Uterus (tissue), 2 donors: ENCODE data around the gene TTLL6.

Experiments
- CTCF ChIP-seq, 4 experiments: fragments of 200-600 bp in 2 of 4; fragments of 450-650 bp in 2 of 4; sonication (generic) in 2 of 4; IDR thresholded peaks; one replicate each; pipeline ENCODE4 v1.5.1; 2016 to 2019; ENCODE audit warnings: antibody characterized with exemption in 4 of 4, mild to moderate bottlenecking in 2 of 4, moderate library complexity in 1 of 4
- POLR2A ChIP-seq, 2 donors: fragments of 450-650 bp; IDR thresholded peaks; one replicate each; pipeline ENCODE4 v1.6.1; 2016; ENCODE audit warnings: antibody characterized with exemption in 2 of 2, mild to moderate bottlenecking in 1 of 2, moderate library complexity in 1 of 2

- no peak for TF ChIP-seq CTCF (IDR thresholded peaks at IDR 0.05)
- TF ChIP-seq POLR2A (IDR thresholded peaks at IDR 0.05): no peak
Observed at GRCh38 chr17:48738424-48738802, 78.6 kb downstream of the TTLL6 start.
